Smooth muscle cell of the pulmonary artery (primary cell): Measurements from ENCODE around the gene IGSF3. TPM values are rescaled to one million over a fixed set of nuclear protein-coding genes. Genes with fewer than 3 reads are reported as not detected.

ENCODE experiments used
- total RNA-seq: library from RNA; depleted of rRNA; stranded (reverse); fragments of >200 nt; gene quantifications from 2 replicates; pipeline ENCODE4 v1.2.3, GENCODE V29; 2014

Gene IGSF3
- total RNA-seq = 0.26 and 1.6 TPM in 2 replicates

GRCh38 chr1:116667575-116668105 is at the start of gene IGSF3:
Gene IGSF3, minus strand, starts transcription at chr1:116667733. Its CDS starts 1,407 bp downstream, at chr1:116666326.

GRCh38 chr1:116570358-116571214 is 96.9 kb downstream of the IGSF3 start, which contains the start of gene CD58:
Gene CD58, minus strand, starts transcription at chr1:116571026. Its CDS starts 54 bp downstream, at chr1:116570972.

Other genes starting within 250 kb of the IGSF3 start
- gene CD58, start 96.7 kb downstream of the IGSF3 start, total RNA-seq = 14.1 and 16.7 TPM in 2 replicates
- not detected in 2 replicates for gene CD2, start 86.7 kb upstream of the IGSF3 start, total RNA-seq
- gene PTGFRN, start 242.2 kb upstream of the IGSF3 start, total RNA-seq = 66.7 and 108 TPM in 2 replicates